ENCODE measurements around the gene IFT27.

DNA sequence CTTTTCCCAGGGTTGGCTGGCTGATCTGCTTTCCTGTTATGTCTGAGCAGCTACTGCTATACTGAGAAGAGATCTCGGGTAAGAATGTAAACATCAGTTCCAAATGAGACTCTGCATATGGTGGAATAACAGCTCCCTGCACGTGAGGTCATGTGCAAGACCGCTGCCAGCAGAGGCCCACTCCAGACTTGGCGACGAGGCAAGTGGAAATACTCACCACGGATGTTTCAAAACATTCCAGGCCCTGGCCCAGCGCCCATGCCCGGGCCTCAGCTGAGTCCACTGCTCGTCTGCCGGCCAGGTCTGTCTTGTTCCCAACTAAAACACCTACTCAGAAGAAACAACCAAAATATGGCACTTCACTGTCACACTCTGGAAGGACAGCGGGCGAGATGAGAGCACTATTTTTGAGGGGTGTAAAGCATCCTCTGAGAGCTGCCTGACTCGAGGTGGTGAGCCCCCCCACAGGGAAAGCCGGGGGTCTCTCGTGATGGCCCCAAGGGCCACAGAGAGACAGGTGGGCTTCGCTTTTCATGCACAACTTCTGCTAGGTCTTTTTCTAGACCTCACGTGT, 13.1 kb downstream of the IFT27 start:
- TF ChIP-seq, protein P1, sequence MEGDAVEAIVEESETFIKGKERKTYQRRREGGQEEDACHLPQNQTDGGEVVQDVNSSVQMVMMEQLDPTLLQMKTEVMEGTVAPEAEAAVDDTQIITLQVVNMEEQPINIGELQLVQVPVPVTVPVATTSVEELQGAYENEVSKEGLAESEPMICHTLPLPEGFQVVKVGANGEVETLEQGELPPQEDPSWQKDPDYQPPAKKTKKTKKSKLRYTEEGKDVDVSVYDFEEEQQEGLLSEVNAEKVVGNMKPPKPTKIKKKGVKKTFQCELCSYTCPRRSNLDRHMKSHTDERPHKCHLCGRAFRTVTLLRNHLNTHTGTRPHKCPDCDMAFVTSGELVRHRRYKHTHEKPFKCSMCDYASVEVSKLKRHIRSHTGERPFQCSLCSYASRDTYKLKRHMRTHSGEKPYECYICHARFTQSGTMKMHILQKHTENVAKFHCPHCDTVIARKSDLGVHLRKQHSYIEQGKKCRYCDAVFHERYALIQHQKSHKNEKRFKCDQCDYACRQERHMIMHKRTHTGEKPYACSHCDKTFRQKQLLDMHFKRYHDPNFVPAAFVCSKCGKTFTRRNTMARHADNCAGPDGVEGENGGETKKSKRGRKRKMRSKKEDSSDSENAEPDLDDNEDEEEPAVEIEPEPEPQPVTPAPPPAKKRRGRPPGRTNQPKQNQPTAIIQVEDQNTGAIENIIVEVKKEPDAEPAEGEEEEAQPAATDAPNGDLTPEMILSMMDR (conservative IDR thresholded peaks at IDR 0.05; ENCODE audit: low read depth, low read length), result no peak
- no peak for TF ChIP-seq EZH2 (IDR thresholded peaks at IDR 0.05; ENCODE audit: low read length, unreplicated experiment)
- no peak for TF ChIP-seq EZH2phosphoT487 (IDR thresholded peaks at IDR 0.05; ENCODE audit: borderline replicate concordance, low read length)
